Activated naive CD4-positive, alpha-beta T cell treated with Interleukin-2 at 50 U/mL for 16 hours (primary cell): ENCODE measurements around the gene XPNPEP1.
"Not testable (repeated sequence)": the region's sequence is repeated elsewhere in the genome, so short reads cannot be mapped to it uniquely, and the experiment has no call there.

Source experiments
- DNase-seq: peaks from one replicate; pipeline ENCODE4 v3.0.0-alpha.2; 2020

Gene XPNPEP1

DNA sequence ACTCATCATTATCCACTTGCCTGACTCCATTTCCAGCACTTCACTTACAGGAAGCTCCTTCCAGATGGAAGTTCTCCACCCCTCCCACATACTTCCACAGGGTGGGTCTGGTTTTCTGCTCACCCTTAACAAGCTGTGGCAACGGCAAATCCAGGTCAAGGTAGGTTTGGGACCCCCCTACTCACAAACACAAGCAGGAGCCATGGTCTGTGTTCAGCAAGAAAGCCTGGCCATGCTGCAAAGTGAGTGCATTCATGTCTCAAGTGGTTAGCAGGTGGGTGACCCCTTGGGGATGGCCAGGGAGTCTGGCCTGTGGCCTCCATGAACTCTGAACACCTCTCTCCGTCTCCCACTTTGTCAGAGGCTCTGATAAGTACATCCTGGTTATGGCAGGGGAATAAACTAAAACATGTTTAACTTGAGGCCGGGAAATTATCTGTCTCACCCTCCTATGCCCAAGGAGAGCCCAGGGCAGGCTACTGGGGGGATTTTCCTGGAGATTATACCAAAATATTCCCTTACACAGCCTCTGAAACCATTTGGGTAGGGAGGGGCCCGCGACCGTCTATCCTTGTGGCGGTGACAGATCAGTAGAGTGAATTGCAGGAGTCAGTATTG is 844 bp downstream of the XPNPEP1 start:
- no peak for DNase-seq

DNA sequence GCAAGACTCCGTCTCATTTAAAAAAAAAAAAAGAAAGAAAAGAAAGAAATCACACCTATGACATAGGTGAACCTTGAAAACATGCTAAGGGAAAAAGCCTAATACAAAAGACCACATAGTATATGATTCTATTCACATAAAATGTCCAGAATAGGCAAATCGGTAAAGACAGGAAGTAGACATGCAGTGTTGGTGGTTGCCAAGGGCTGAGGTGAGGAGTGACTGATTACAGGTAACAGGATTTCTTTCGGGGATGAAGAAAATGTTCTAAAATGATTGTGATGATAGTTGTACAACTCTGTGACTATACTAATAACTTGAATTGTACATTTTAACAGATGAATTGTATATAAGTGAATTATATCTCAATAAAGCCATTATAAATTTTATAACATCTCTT is 3.3 kb downstream of the XPNPEP1 start:
- DNase-seq, result no peak

DNA sequence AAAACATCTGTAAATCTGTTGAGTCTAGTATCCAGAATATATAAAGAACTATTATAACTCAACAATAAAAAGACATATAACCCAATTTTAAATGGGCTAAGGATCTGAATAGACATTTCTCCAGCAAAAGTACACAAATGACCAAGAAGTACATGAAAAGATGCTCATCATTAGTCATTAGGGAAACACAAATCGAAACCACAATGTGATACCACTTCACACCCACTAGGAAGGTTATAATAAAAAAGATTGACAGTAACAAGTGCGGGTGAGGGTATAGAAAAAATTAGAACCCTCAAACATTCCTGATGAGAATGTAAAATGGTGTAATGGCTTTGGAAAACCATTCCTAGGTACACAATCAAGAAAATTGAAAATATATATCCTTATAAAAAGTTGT is 4.1 kb downstream of the XPNPEP1 start:
- no peak for DNase-seq

DNA sequence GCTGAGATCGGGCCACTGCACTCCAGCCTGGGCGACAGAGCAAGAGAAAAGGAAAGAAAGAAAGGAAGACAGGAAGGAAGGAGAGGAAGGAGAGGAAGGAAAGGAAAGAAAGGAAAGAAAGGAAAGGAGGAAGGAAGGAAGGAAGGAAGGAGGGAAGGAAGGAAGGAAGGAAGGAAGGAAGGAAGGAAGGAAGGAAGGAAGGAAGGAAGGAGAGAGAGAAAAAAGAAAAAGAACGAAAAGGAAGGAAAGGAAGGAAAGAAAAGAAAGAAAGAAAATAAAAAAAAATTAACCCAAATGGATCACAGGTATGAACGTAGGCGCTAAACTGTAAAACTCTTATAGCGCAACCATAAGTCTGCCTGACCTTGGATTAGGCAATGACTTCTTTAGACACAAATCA is 4.6 kb downstream of the XPNPEP1 start:
- DNase-seq, result not testable (repeated sequence)

DNA sequence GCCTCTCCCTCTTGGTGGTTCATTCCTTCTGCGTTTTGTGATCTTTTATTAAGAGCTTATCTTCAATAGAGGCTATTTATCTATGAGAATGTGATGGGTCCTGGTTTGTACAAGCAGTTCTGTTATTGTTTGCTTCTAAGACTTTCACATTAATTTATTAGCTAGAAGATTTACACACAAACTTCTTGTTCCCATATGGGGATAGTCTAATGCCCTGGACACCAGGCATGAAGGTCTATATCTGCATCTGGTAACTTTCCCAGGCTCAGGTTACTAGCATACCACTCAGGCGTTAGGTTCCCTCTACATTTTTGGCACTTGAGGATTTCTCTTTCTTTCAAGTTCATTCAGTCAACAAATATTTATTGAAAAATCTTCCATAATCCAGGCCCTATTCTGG is 7.7 kb downstream of the XPNPEP1 start:
- DNase-seq, result no peak

DNA sequence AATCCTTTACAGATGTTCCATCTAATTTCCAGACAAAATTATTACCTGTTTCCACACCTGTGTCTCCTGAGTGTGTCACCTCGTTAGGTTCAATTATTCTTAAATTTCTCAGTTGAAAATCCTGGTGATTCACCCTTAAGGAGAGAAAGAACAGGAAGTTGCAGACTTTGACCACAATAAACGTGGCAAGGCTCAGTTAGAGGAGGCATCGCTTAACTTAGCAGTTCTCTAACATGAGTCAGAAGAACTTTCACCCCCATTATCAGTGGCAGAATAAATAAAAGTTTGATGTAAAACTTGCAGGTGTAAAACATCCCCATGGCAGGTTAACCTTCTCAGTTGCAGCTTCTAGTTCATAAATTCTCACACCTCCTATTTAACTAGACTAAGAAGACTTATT is 8.3 kb downstream of the XPNPEP1 start:
- DNase-seq, result peak; percentile 26

DNA sequence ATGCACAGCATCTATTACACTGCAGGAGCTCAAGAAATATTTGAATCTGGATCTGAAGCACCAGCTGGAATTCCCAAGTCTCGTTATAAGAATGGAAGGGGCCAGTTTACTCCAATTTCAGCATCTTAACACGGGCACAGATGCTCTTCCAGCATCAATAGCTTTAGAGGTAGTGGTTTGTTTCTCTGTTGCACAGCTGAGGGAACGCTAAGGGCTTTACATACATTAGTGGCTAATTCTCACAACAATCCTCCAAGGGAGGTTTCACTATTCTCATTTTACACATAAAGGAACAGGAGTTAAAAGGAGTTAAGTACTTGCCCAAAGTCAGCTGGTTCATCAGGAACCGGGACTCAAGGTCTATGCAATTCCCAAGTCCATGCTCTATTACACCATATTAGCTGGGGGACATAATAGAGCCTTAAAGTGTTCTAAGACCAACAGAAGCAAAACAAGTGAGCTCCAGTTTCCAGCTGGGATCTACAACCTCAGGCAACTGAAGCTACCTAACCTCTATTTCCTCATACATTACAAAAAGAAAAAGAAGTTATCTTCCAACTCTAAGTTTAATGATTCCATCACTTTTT is 9.9 kb downstream of the XPNPEP1 start:
- no peak for DNase-seq

DNA sequence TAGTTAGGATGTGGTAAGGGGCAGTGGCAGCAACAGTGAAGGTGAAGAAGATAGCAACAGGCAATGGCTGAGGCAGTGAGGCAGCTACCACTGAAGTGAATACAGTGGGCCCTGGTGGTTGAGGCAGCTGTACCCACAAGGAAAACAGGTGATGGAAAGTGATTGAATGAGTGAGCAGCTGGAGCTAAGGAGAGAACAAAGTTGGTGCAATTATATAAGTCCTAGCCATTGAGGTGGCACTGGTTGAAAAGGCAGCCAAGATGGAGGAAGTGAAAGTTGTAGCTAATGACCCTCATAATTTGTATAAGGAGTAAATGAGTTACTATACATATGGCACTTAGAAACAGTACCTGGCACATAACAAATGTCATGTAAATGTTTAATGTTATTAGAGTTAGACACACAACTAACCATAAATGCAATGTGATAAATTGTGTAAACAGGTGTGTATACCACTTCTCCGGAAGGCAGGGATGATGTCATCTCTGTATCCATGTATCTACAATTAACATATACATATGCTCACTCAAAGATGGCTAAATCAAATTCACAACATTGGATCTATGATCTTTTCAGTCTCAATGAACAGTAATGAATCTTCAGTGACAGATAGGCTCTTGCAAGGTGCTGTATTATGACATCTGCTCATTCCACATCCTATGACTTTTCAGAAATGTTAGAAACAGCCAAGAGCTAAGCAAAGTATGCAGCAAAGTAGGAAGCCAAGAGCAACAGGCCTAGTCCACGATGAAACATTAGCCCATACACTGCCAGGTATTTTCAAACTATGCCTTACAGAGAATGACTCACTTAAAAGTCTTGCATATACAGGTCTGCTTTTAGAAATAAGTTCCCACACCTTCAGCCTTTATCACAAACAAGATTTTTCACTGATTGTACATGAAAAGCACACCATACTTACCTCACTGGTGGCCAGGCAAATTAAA is 10.7 kb downstream of the XPNPEP1 start:
- no peak for DNase-seq

DNA sequence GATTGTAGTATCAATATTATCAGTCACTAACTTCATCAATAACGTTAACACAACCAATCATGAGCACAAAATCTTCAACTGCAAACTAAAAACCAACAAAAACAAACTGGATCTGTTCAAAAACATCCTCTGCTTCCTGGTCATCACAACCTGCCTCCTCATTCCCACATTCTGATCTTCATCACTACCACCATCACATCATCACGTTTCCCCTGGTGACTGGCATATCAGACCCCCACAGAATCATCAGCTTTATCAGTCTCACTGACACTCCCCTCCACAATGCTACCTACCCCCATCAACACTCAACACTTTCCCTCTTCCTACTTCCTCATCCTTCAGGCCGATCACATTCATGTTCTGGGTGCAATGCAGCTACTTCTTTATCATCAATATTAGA is 11.4 kb downstream of the XPNPEP1 start:
- DNase-seq, result no peak

DNA sequence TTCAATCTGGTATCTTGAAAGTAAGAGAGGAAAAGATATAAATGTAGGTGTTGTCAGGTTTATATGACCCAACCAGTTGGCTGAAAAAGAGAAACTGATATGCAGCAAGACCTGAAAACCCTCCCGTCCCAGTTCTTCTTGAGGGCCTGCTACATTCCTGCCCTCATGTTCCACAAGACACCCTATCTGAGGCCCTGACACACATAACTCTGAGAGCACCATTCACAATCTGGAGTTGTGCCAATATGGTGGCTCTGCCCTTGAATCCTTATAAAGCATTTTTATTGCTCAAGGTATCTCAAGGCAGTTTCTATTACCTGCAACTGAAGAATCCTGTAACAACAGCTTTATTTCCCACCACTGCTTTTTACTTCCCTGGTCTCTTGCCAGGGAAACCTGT is 17.0 kb downstream of the XPNPEP1 start:
- no peak for DNase-seq

DNA sequence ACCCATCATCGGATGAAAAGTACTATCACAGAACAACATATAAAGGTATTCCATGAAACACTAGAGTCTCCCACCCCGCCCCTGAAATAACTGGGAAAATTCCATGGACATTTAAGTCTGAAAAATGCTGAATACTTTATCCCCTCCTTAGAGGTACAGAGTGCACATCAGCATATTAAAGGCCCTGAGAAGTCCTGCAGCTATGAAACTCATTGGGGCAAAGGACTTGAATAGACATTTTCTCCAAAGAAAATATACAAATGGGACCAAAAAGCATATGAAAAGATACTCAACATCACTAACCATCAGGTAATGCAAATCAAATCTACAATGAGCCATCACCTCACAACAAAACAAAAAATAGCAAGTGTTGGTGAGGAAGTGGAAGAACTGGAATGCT is 18.9 kb downstream of the XPNPEP1 start:
- no peak for DNase-seq

DNA sequence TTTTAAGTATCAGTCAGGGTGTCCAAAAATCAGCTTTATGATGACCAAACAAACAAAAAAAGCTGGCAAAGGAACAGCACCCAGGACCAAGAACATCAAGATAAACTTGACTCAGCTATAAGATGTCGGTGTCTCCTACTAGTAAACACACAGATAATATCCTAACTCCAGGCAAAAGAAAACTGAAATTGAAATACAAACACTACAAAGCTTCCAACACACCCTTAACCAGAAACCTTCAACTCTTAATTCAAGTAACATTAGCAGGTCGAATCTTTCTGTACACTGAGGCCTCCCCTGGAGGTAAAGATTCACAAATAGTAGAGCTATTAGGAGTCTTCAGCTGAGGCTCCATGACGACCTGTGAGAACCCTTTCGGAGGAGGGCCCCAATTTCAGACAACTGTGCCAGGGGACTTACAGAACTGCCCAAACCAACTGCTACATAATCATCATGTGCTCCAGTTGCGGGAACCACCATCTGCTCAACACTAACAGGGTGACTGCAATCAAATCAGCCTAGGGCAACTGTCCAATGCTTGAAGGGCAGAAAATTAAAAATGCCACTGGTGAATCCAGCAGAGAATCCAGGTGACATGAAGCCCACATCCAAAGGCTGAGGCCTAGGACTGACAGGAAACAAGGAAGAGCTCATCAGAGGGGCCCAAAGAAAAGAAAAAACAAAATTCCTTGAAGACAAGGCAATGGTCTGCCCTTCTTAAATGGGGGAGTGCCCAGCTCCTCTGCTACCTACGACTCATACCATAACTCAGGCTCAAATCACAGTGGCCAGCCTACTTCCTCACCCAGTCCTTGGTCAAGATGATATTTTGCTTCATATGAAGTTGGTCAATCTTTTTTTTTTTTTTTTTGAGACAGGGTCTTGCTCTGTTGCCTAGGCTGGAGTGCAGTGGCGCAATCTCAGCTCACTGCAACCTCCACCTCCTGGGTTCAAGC is 20.0 kb downstream of the XPNPEP1 start:
- DNase-seq, result no peak

DNA sequence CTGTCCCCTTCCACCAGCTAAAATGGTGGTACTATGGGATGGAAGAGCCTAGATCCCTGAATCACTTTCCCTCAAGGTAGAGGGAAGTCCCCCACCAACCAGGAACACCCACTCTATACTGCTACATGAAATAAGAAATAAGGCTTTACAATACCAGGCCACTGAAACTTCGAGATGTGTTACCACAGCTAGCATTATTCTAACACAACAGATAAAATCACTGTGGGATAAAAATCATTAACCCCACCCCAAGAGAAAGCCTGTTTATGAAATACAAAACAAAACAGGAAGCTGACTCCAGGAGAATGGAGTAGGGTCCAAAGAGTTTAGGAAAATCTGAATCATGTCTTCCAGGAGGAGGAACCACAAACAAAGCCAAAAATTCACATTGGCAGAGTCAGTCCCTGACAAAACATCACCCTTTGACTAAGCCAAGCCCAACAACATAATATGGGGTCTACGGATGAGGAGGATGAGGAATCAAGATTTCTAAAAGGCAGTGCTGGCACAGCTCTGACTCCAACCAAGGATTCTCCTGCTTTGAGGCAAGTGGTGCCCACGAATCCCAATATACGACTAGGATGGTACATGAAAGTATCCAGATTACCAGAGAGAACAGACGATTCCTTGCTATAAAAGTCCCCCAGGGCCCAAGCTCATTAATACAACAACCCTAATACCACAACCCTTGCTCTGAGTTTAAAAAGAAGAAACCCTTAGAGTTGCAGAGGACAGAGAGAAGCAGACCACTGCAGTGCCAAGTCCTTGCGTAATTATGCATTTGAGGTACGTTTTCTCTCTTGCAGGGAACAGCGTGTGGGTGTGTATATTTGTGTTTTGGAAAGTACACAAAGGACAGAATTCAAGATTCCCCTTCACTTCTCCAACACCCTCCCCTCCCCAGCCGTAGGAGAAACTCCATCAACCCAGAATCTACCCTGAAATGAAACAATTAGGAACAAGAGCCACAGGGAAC is 23.7 kb downstream of the XPNPEP1 start:
- DNase-seq, result no peak

DNA sequence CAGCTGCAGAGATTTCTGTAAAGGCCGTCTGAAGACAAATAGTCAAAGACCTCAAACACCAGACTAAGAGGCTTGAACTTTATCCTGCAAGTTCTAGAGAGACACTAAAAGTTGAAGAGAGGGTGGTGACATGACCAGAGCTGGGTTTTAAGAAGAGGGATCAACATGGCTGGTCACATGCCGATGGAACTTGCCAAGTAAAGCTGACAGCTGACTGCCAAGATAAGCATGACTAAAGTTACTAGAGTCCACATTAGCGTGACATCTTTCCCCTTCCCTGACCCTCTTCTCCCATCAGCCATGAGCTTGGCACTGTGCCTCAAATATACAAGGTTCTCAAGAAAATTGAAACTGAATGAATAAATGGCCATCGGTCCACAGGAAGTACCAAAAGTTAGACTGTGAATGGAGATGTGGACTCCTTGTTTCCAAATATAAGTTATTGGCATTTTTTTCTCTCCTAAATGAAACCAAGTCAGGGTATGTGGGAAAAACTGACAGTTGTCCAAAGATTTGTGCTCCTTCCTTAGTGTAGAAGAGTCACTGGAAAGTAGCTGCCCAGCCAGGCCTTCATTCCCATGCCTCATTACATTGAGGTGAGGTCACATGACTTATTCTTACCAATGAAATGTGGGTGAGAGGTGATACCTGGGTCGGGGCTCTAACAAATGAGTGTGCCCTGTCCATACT is 24.5 kb downstream of the XPNPEP1 start:
- no peak for DNase-seq

DNA sequence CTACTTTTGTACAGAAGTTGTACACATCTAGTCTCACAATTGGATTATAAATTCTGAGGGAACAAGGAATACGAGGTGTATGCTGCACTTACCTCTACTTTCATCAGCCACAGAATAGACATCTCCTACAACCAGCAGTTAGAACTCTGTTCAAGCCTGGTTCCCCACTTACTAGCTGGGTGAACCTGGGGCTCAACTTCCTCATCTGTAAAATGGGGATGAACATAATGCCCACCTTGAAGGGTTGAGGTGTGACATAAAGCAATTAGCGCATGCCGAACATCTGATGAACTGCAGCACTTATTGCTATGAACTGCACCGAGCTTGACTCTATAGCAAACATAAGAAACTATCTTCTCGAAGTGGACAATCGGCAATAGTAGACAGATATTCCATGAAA is 25.3 kb downstream of the XPNPEP1 start:
- no peak for DNase-seq

DNA sequence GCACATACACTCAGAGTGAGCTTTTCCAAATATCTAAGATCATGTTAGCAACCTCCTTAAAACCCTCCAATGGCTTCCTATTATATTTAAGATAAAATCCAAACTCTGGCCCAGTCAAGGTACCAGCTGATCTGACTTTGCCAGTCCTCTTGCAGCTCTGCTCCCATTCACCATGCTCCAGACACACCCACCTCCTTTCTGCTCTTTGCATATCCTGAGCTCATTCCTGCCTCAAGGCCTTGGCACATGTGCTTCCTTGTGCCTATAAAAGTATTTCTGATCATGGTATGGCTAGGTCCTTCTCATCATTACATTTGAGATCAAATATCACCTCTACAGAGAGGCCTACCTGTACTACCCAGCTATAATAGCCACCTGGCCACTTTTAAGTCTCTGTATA is 27.5 kb downstream of the XPNPEP1 start:
- no peak for DNase-seq

DNA sequence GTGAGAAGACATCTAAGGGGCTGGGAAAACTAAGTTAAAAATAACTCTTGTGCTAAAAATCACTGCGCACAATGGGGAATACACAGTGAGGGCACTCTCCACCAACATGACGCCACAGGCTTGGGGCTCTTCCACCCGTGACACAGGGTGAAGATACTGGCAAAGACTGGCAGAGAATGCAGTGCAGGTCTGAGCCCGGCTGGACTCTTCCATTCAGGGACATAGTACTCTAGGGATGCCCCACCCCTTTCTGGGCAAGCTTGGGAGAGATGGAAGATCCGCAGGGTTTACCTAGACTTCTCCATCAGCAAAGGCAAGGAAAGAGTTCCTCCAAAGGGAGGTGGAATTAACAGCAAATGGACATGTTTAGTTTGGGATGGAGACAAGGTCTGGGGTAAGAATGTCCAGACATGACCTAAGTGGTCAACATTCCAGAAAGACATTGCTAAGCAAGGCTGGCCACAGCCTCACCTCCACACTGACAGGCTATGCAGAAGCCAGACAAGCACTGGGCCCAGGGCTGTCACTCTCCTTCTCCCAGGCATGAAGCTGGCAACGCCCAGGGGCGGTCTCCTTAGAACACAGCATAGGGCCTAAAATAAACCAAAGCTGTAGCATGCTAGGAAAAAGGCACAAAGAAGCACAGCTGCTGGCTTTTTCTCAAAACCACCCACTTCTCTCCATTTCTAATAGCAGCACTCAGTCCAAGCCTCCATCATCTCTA is 28.1 kb downstream of the XPNPEP1 start:
- no peak for DNase-seq

DNA sequence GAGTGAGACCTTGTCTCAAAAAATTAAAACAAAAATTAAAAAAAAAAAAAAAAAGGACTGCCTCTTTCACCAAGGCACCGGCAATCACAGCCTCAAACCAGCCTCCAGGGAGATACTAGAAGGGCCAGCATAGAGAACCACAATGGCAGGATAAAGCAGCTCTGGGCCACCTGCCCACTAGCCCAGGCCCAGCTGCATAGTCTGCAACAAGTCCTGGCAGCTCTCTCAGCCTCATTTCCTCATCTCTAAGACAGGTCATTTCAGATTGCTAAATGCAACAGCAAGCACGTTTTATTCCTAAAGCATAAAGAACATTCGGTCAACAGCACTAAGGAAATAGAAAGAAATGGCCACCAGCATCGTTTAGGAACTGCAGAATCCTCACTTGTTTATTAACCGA is 28.8 kb downstream of the XPNPEP1 start:
- no peak for DNase-seq

DNA sequence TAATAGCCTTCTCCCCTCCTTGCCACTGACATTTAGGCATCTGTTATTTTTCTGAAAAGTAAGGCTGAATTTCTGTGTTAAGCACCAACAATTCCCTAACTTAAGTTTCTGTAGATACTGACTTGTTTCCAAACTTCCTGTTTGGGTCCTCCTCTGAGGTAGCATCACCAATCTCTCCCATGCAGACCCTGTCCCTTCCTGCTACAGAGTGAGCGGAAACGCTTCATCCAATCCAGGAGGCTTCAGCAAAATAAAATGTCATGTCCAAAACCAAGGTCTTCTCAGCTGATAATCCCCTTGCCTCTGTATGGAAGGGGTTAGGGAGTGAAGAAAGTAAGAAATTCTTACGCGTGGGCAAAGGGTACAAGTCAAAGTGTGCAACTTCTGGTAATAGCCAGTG is 29.9 kb downstream of the XPNPEP1 start:
- no peak for DNase-seq

DNA sequence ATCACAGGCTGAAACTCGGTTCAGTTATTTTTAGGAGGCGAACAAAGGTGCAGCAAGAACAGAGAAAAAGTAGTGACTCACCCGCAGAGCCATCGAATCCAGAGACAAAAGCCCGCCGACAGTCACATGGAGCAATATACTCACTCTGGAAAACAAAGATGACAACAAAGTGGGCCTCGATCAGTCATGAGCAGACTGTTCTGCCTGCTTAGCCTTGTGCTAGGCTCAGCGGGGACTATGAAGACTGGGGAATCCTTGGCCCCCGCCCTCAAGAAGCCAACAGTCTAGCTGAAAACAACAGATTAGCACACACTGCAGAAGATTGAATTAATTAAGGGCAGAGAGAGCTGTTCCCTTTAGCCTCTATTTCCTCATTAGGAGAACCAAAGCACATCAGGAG is 30.4 kb downstream of the XPNPEP1 start:
- DNase-seq, result no peak
